Measurements from ENCODE around the gene TOMM20L.
A peak's percentile ranks its signal among the peaks of the same experiment; 100 is the strongest.
"Not testable (repeated sequence)": the region's sequence is repeated elsewhere in the genome, so short reads cannot be mapped to it uniquely, and the experiment has no call there.

TOMM20L gene

GRCh38 chr14:58395812-58396788 is at the start of gene TOMM20L:
Gene TOMM20L (plus strand): TSS chr14:58395930. CDS start chr14:58395958, 28 bp downstream.
- peak; percentile 79 for DNase-seq

GRCh38 chr14:58353516-58354299 is 42.0 kb upstream of the TOMM20L start:
- DNase-seq: no peak

DNA sequence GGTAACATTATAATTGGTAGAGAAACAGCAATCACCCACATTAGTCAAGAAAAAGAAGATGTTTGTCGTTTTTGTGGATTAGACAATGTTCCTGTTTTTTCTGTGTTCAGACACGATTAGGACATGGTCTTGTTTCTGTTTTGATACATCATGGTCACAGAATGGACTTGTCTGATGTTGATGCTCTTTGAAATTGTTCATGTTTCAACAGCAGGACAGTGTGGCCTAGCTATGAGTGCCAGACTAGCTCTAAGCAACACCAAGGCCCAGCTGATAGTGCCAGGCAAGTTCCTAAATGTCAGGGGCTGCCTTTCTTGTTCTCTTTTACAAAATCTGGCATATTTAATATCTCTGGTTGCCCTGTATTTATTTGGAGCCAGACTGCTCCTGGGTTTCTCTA is 40.9 kb upstream of the TOMM20L start:
- DNase-seq: no peak

GRCh38 chr14:58356268-58356667 is 39.5 kb upstream of the TOMM20L start:
- no peak for DNase-seq

DNA sequence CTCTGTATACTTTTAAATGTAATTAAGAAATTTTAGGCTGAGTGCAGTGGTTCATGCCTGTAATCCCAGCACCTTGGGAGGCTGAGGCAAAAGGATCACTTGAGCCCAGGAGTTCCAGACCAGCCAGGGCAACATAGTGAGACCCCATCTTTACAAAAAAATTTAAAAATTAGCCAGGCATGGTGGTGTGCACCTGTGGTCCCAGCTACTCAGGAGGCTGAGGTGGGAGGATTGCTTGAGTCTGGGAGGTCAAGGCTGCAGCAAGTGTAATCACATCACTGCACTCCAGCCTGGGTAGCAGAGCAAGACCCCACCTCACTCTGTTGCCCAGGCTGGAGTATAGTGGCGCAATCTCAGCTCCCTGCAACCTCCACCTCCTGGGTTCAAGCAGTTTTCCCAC is 33.5 kb upstream of the TOMM20L start:
- DNase-seq: not testable (repeated sequence)

- DNase-seq: no peak
Measured at GRCh38 chr14:58362798-58363412, 32.8 kb upstream of the TOMM20L start.

GRCh38 chr14:58364316-58364715 is 31.4 kb upstream of the TOMM20L start:
- DNase-seq: no peak

DNA sequence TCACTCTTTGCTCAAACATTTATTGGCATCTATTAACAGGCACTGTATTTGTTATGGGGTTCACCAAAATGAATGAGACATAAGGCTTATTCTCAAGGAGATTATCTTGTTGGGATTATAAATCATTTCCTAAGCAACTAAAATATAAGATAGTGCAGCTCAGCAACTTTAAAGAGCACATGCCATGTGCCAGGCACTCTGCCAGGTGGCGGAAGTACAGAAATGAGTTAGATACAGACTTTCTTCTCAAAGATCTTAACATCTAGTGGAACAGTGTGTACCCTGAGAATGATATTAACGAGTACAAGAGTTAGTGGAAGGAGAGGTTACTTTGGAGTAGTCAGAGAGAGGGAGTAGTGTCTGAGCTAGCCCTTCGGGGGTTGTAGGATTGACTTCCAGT is 28.4 kb upstream of the TOMM20L start:
- no peak for DNase-seq

DNA sequence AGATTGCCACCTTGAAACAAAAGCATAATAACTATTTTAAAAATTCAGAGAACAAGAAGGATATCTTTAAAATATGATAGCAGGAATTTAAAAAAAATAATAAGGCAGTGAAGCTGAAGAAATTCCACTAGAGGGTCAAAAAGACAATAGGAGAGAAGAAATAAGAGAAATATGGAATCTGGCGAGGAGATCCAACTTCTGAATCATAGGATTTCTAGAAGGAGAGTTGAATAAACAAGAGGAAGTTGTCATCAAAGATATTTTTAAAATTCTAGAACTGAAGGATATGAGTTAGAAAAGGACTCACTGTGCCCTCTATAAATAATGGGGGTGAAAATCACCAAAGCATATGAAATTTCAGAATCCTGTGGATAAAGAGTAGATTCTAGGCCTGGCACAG is 26.8 kb upstream of the TOMM20L start:
- DNase-seq: no peak

GRCh38 chr14:58376791-58377190 is 18.9 kb upstream of the TOMM20L start:
- no peak for DNase-seq

DNA sequence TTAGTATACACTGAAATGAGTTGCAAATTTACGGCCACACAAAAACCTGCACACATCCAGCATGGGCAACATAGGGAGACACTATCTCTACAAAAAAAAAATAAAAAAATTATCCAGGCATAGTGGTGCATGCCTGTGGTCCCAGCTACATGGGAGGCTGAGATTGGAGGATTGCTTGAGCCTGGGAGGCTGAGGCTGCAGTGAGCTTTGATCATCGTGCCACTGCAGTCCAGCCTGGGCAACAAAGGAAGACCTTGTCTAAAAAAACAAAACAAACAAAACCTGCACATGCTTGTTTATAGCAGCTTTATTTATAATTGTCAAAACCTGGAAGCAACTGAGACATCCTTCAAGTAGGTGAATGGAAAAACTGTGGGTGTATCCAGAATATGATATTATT is 4.9 kb upstream of the TOMM20L start:
- no peak for DNase-seq

GRCh38 chr14:58395562-58395811 is 243 bp upstream of the TOMM20L start:
- DNase-seq: no peak

GRCh38 chr14:58397156-58397555 is 1.4 kb downstream of the TOMM20L start:
- DNase-seq: no peak

DNA sequence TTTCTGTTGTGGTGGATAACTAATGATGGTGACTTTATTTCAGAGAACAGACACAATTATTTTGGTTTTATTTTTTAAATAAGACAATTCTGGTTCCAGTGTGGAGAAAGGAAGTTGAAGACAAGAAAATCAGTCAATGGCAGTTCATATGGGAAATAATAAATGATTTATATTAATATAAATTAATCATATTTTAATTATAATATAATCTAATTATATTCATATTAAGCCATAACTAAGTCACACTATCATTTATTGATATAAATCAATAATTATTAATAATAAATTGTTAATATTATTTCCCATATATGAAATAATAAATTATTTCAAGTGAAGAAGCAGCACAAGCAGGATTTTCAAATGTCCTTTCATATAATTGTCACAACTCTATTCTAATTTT is 2.8 kb downstream of the TOMM20L start:
- no peak for DNase-seq

DNA sequence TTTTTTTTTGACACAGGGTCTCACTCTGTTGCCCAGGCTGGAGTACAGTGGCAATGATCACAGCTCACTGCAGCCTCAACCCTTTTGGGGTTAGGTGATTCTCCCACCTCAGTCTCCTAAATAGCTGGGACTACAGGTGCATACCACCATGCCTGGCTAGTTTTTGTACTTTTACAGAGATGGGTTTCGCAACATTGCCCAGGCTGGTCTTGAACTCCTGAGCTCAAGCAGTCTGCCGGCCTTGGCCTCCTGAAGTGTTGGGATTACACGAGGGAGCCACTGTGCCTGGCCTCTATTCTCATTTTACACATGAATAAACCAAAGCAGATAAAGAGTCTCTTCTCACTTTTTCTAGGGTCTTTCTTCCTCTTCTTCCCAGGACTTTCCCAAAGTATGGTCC is 3.2 kb downstream of the TOMM20L start:
- DNase-seq: no peak

- DNase-seq: no peak
Measured at GRCh38 chr14:58401587-58401986, 5.9 kb downstream of the TOMM20L start.

DNA sequence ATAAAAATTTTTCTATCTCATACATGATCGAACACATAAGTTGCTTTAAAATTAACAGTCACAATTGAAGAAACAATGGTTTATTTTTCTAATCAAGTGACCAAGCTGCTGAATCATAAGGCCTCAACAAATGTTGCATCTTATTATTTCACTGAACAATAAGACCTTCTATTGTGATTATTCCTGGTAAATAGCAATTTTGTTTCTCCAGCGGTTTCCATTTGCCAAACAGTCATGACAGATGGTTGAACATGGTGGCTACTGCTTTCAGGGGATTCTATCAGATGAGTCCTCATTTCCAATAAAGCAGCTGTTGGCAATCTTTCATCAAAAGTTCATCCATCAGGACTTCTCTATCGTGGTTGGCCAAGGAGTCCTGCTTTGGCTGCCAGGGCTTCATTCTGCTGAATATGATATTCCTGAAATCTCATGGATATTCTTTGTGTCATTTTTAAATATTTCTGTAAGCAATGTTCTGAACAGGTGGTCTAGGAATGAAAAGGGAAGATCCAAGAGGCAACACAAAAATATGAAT is 13.0 kb downstream of the TOMM20L start:
- DNase-seq: no peak

DNA sequence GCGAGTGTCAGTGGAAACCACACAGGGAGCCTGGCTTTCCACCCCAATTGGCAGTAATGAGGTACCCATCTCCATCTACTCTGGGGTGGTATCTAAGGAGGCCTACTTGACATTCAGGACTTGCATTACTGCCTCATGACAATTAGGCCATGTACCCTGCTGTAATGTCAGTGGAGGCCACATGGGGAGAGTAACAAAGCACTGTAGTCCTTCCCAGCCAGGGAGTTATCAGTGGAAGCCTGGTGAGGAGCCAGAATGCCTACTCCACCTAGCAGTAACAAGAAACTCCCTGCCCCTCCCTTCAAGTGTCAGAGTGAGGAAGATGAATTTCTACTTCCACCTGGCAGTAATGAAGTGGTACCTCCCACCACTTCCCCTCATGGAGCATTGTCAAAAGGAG is 19.1 kb downstream of the TOMM20L start:
- no peak for DNase-seq

DNA sequence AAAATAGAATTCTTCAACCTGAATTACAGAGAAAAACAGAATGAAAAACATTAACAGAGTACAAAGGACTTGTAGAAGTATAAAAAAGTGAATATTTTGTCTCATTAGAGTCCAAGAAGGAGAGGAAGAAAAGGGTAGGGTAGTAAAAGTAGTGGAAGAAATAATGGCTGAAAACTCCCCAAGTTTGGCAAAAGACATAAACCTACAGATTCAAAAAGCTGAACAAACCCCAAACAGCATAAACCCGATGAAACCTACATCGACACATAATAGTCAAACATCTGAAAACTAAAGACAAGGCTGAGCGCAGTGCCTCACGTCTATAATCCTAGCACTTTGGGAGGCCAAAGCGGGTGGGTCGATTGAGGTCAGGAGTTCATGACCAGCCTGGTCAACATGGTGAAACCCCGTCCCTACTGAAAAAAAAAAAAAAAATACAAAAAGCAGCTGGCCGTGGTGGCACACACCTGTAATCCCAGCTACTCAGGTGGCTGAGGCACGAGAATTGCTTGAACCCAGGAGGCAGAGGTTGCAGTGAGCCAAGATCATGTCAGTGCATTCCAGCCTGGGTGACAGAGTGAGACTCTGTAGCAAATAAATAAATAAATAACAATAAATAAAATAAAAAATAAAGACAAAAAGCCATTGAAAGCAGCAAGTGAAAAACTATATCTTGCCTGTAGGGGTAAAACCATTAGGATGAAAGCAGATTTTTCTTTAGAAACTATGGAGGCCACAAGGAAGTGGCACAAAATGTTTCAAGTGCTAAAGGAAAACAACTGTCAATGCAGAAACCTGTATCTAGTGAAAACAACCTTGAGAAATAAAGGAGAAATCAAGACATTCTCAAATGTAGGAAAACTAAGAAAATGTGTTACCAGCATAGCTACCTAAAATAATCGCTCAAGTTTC is 20.2 kb downstream of the TOMM20L start:
- no peak for DNase-seq

DNA sequence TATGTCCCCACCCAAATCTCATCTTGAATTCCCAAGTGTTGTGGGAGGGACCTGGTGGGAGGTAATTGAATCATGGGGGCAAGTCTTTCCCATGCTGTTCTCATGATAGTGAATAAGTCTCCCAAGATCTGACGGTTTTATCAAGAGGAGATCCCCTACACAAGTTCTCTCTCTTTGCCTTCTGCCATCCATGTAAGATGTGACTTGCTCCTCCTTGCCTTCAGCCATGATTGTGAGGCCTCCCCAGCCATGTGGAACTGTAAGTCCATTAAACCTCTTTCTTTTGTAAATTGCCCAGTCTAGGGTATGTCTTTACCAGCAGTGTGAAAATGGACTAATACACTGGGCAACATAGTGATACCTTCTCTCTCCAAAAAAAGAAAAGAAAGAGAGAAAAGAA is 21.2 kb downstream of the TOMM20L start:
- not testable (repeated sequence) for DNase-seq

GRCh38 chr14:58426670-58427280 is 31.0 kb downstream of the TOMM20L start:
- DNase-seq: peak; percentile 60

All from activated CD4-positive, alpha-beta T cell treated with anti-CD3 and anti-CD28 coated beads for 48 hours (primary cell).